ENCODE data around the gene BPHL.

DNA sequence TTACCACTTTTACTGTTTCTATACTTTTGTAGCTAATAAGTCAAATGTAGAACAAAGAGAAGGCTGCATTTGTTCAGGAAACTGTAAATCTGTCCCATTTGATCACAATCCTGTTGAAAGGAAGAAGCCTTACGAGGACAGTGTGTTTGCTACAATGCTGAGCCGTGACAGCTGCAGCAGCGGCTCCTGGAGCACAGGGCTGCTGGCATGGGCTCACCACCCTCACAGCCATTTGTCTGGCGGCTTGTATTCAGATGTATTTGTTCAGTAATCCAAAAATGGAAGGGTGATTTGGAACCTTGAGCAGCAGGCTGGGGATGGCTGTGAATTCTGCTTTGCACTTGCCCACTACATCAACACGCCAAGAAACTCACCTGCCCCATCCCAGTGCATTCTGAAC, 33.2 kb downstream of the BPHL start:
- TF ChIP-seq EZH2 (IDR thresholded peaks at IDR 0.05; ENCODE audit: low read length), result no peak
- TF ChIP-seq, protein P1, sequence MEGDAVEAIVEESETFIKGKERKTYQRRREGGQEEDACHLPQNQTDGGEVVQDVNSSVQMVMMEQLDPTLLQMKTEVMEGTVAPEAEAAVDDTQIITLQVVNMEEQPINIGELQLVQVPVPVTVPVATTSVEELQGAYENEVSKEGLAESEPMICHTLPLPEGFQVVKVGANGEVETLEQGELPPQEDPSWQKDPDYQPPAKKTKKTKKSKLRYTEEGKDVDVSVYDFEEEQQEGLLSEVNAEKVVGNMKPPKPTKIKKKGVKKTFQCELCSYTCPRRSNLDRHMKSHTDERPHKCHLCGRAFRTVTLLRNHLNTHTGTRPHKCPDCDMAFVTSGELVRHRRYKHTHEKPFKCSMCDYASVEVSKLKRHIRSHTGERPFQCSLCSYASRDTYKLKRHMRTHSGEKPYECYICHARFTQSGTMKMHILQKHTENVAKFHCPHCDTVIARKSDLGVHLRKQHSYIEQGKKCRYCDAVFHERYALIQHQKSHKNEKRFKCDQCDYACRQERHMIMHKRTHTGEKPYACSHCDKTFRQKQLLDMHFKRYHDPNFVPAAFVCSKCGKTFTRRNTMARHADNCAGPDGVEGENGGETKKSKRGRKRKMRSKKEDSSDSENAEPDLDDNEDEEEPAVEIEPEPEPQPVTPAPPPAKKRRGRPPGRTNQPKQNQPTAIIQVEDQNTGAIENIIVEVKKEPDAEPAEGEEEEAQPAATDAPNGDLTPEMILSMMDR (optimal IDR thresholded peaks at IDR 0.05 in 1 of 3, IDR thresholded peaks at IDR 0.05 in 1 of 3, conservative IDR thresholded peaks at IDR 0.05 in 1 of 3; ENCODE audit: extremely low read depth in 1 of 3, insufficient read depth in 2 of 3, low read length in 3 of 3), result no peak
